ENCODE results near the gene PLCD1. TPM values are rescaled to one million over a fixed set of nuclear protein-coding genes. Genes with fewer than 3 reads are reported as not detected.
A peak's percentile ranks its signal among the peaks of the same experiment; 100 is the strongest.

The PLCD1 gene
- total RNA-seq, 1 experiment from 2014 or later: 27.1 TPM

DNA sequence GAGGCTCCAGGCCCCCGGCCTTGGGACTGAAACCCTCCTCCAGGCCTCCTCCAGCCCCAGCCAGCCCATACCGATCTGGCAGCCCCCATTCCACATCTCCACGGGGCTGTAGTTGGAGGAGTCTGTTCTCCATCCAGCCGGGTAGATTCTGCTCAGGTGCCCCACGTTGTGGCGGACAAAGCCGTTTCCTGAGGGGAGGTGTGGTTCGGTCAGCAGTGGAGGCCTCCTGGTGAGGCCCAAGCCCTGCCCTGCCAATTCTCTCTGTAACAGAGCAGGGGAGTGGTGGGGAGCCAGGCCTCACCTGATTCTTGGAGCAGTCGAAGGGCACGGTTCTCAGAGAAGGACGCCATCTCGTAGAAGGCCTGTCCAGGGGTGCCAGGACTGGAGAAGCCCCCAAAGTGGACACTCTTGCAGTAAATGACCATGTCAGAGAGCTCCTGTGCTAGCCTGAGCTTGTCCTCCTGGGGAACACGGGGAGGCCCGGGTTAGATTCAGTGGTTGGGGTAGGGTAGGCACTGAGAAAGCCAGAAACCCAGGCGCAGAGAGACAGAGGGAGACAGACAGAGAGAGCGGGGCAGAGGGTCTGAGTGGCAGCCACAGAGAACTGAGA lies 20.4 kb downstream of the PLCD1 start:
- H2BK15ac ChIP-seq (ENCODE audit: low read depth, low read length): no peak overlapping the region
- no peak overlapping the region for H3K56ac ChIP-seq (ENCODE audit: insufficient read length, low read depth, low read length)
- no peaks in the 10 kb centered on the region for H3K27me3 ChIP-seq (ENCODE audit: insufficient read depth, low read length)
- peak overlapping the region in 2 of 3 experiments; percentile 28 to 57; a peak in 1 of 7 replicates for H3K27ac Mint-ChIP-seq
- H3K4me2 ChIP-seq (ENCODE audit: insufficient read depth, insufficient read length, low read length): no peak overlapping the region
- no peaks in the 10 kb centered on the region for H3K9me3 ChIP-seq (ENCODE audit: control insufficient read depth, low read depth, low read length)
- no CpG with 5 or more reads among the region's 16 CpGs for WGBS (ENCODE audit: extremely low coverage, insufficient read length, low lambda C conversion rate)
- DNase-seq: no peak
- no peak overlapping the region for H2BK12ac ChIP-seq (ENCODE audit: insufficient read length, low read depth, low read length)
- no peaks in the 10 kb centered on the region; a peak in 1 of 5 replicates for H3K9me3 Mint-ChIP-seq
- H3K23me2 ChIP-seq (ENCODE audit: insufficient read length, low read depth, low read length, poor library complexity, severe bottlenecking): no peaks in the 10 kb centered on the region
- no peak overlapping the region for H4K91ac ChIP-seq (ENCODE audit: insufficient read length, low read depth, low read length)
- no peak overlapping the region for H3K18ac ChIP-seq (ENCODE audit: insufficient read length, low read depth, low read length)
- peaks cover 4 to 5% of the 10 kb centered on the region in 2 experiments; a peak in 1 of 4 replicates for H3K4me1 Mint-ChIP-seq
- H4K5ac ChIP-seq (ENCODE audit: insufficient read length, low read depth, low read length): no peak overlapping the region
- no peaks in the 10 kb centered on the region for H3K79me1 ChIP-seq (ENCODE audit: insufficient read depth, low read depth, low read length, poor library complexity, severe bottlenecking)
- H3K23ac ChIP-seq (ENCODE audit: insufficient read length, low read depth, low read length): no peak overlapping the region
- no peak overlapping the region for H3K4ac ChIP-seq (ENCODE audit: low read depth, low read length)
- H2BK20ac ChIP-seq (ENCODE audit: low read depth, low read length, poor library complexity, severe bottlenecking): no peak overlapping the region
- H3K4me1 ChIP-seq (ENCODE audit: insufficient read depth, low read length): no peaks in the 10 kb centered on the region
- H3K14ac ChIP-seq (ENCODE audit: insufficient read depth, low read length): no peak overlapping the region; the same call in 1 of the 2 replicates
- no peak overlapping the region for H3K4me3 Mint-ChIP-seq
- no peaks in the 10 kb centered on the region for H3K27me3 Mint-ChIP-seq (ENCODE audit: low read depth)
- peaks cover 0 to 17% (median 16%) of the 10 kb centered on the region in 3 experiments; a peak in 6 of 7 replicates for H3K36me3 Mint-ChIP-seq (ENCODE audit: insufficient read depth in 1 of 3, low read depth in 3 of 3)
- H3K9ac ChIP-seq (ENCODE audit: extremely low read depth, insufficient read length, low read length): no peak overlapping the region
- H4K8ac ChIP-seq (replicated peaks; ENCODE audit: insufficient read length, low read depth, low read length): no peak overlapping the region
- no peak overlapping the region for H3K27ac ChIP-seq (ENCODE audit: insufficient read length, low read depth, low read length)
- no peak overlapping the region for H2BK5ac ChIP-seq (ENCODE audit: insufficient read length, low read length)
- no peaks in the 10 kb centered on the region for H3K79me2 ChIP-seq (ENCODE audit: insufficient read depth, low read length)
- H2AK5ac ChIP-seq (ENCODE audit: insufficient read length, low read length): no peak overlapping the region
- H4K20me1 ChIP-seq (ENCODE audit: control insufficient read depth, insufficient read depth, insufficient read length): no peaks in the 10 kb centered on the region
- no peak overlapping the region for H2AFZ ChIP-seq (ENCODE audit: low read length)
- TF ChIP-seq, protein P1, sequence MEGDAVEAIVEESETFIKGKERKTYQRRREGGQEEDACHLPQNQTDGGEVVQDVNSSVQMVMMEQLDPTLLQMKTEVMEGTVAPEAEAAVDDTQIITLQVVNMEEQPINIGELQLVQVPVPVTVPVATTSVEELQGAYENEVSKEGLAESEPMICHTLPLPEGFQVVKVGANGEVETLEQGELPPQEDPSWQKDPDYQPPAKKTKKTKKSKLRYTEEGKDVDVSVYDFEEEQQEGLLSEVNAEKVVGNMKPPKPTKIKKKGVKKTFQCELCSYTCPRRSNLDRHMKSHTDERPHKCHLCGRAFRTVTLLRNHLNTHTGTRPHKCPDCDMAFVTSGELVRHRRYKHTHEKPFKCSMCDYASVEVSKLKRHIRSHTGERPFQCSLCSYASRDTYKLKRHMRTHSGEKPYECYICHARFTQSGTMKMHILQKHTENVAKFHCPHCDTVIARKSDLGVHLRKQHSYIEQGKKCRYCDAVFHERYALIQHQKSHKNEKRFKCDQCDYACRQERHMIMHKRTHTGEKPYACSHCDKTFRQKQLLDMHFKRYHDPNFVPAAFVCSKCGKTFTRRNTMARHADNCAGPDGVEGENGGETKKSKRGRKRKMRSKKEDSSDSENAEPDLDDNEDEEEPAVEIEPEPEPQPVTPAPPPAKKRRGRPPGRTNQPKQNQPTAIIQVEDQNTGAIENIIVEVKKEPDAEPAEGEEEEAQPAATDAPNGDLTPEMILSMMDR (conservative IDR thresholded peaks at IDR 0.05): no peak
- H3T11ph ChIP-seq (ENCODE audit: low read length): no peak overlapping the region
- H2BK120ac ChIP-seq (ENCODE audit: low read depth, low read length, poor library complexity, severe bottlenecking): no peak overlapping the region

Data from H9 (cell line).